HL-60 (cell line): ENCODE data around the gene MYOC.

Experiments
- CTCF ChIP-seq: IDR thresholded peaks from one replicate; pipeline ENCODE4 v1.5.1; 2011; ENCODE audit warnings: low read length, control low read depth, inconsistent platforms; ENCODE audit not compliant: insufficient read depth
- GABPA ChIP-seq: IDR thresholded peaks from 2 replicates; pipeline ENCODE4 v1.6.1; 2012; ENCODE audit warnings: low read depth
- POLR2AphosphoS5 ChIP-seq: IDR thresholded peaks from 2 replicates; pipeline ENCODE4 v1.6.1; 2012; ENCODE audit warnings: low read depth
- REST ChIP-seq: IDR thresholded peaks from 2 replicates; pipeline ENCODE4 v1.6.1; 2012; ENCODE audit warnings: low read depth; ENCODE audit not compliant: insufficient replicate concordance

- TF ChIP-seq REST (no peak), POLR2AphosphoS5 (no peak), CTCF (no peak), GABPA (no peak)
Measured at GRCh38 chr1:171664976-171665375, 12.5 kb upstream of the MYOC start.
